GM23338 (cell line): ENCODE results near the gene RRBP1. TPM values are rescaled to one million over a fixed set of nuclear protein-coding genes. Genes with fewer than 3 reads are reported as not detected.

ENCODE experiments used
- ATAC-seq: fragments of 200-7000 bp; cut with Tn5 transposase; 3 replicates; pipeline ENCODE4 v1.9.1; 2020
- DNase-seq: peaks from one replicate; pipeline ENCODE4 v3.0.0-alpha.2; 2015; ENCODE audit warnings: low spot score
- H2AFZ ChIP-seq: fragments of 200-600 bp; sonication (generic); 2 replicates; pipeline ENCODE4 v1.8.0; 2016; ENCODE audit warnings: antibody characterized with exemption, mild to moderate bottlenecking, moderate library complexity
- H3F3A ChIP-seq: fragments of 200-600 bp; sonication (generic); replicated peaks from 2 replicates; pipeline ENCODE4 v1.8.0; 2017; ENCODE audit warnings: antibody characterized with exemption, mixed run types, low read depth
- H3K27ac ChIP-seq: fragments of 200-600 bp; sonication (generic); 2 replicates; pipeline ENCODE4 v1.6.1; 2016; ENCODE audit warnings: low read depth
- H3K27me3 ChIP-seq: fragments of 200-600 bp; sonication (generic); 2 replicates; pipeline ENCODE4 v1.8.0; 2016; ENCODE audit warnings: mild to moderate bottlenecking, mixed run types, moderate library complexity; ENCODE audit not compliant: insufficient read depth
- H3K36me3 ChIP-seq: fragments of 200-600 bp; sonication (generic); 2 replicates; pipeline ENCODE4 v1.8.0; 2016; ENCODE audit warnings: mild to moderate bottlenecking; ENCODE audit not compliant: insufficient read depth
- H3K4me1 ChIP-seq: fragments of 200-600 bp; sonication (generic); 2 replicates; pipeline ENCODE4 v1.8.0; 2016; ENCODE audit warnings: mild to moderate bottlenecking, moderate library complexity; ENCODE audit not compliant: insufficient read depth
- H3K4me2 ChIP-seq: fragments of 200-600 bp; sonication (generic); 2 replicates; pipeline ENCODE4 v1.7.1; 2017; ENCODE audit warnings: mixed run types
- H3K4me3 ChIP-seq: fragments of 200-600 bp; sonication (generic); 2 replicates; pipeline ENCODE4 v1.6.1; 2016; ENCODE audit warnings: mixed run types
- H3K79me2 ChIP-seq: fragments of 200-600 bp; sonication (generic); replicated peaks from 2 replicates; pipeline ENCODE4 v1.8.0; 2017; ENCODE audit warnings: mild to moderate bottlenecking; ENCODE audit not compliant: insufficient read depth
- H3K9me2 ChIP-seq: fragments of 200-600 bp; sonication (generic); 2 replicates; pipeline ENCODE4 v1.8.0; 2017; ENCODE audit not compliant: insufficient read depth
- H4K20me1 ChIP-seq: fragments of 200-600 bp; sonication (generic); replicated peaks from 2 replicates; pipeline ENCODE4 v1.8.0; 2017; ENCODE audit warnings: mild to moderate bottlenecking; ENCODE audit not compliant: insufficient read depth
- H3K27ac Mint-ChIP-seq: 2 replicates; pipeline ENCODE4 v1.8.0; 2020; ENCODE audit warnings: inconsistent platforms, mild to moderate bottlenecking, moderate library complexity, mixed read lengths
- H3K27me3 Mint-ChIP-seq: 3 replicates; pipeline ENCODE4 v1.8.0; 2022; ENCODE audit warnings: low read depth, mild to moderate bottlenecking, moderate library complexity, mixed read lengths, inconsistent platforms; ENCODE audit not compliant: insufficient read depth, poor library complexity
- H3K36me3 Mint-ChIP-seq: 3 replicates; pipeline ENCODE4 v1.8.0; 2021; ENCODE audit warnings: low read depth, mild to moderate bottlenecking, inconsistent platforms, moderate library complexity, mixed read lengths
- H3K4me1 Mint-ChIP-seq: 3 replicates; pipeline ENCODE4 v1.8.0; 2020; ENCODE audit warnings: mild to moderate bottlenecking, inconsistent platforms, mixed read lengths
- H3K4me3 Mint-ChIP-seq: 3 replicates; pipeline ENCODE4 v1.8.0; 2021; ENCODE audit warnings: moderate library complexity, mild to moderate bottlenecking, inconsistent platforms, mixed read lengths
- H3K9me3 Mint-ChIP-seq: 3 replicates; pipeline ENCODE4 v1.8.0; 2020; ENCODE audit warnings: moderate library complexity, mild to moderate bottlenecking, inconsistent platforms, mixed read lengths
- CREB1 ChIP-seq: fragments of 250-450 bp; sonication (Bioruptor Pico); IDR thresholded peaks from 2 replicates; pipeline ENCODE4 v1.5.0; 2020; ENCODE audit warnings: low read depth, mild to moderate bottlenecking, moderate library complexity
- ETS1 ChIP-seq: IDR thresholded peaks from 2 replicates; pipeline ENCODE4 v1.6.1; 2016; ENCODE audit warnings: antibody characterized with exemption
- EZH2 ChIP-seq: fragments of 200-600 bp; sonication (generic); IDR thresholded peaks from one replicate; pipeline ENCODE4 v1.8.0; 2017; ENCODE audit warnings: antibody characterized with exemption, mild to moderate bottlenecking, low read depth; ENCODE audit not compliant: unreplicated experiment
- EZH2phosphoT487 ChIP-seq: fragments of 200-600 bp; sonication (generic); IDR thresholded peaks from one replicate; pipeline ENCODE4 v1.8.1; 2018; ENCODE audit warnings: antibody characterized with exemption; ENCODE audit not compliant: unreplicated experiment
- ZNF462 ChIP-seq: fragments of 250-450 bp; sonication (Bioruptor Pico); IDR thresholded peaks from 2 replicates; pipeline ENCODE4 v1.5.0; 2020; ENCODE audit warnings: mild to moderate bottlenecking, moderate library complexity
- polyA plus RNA-seq: library from polyadenylated mRNA; unstranded; fragments of >200 nt; fragmentation: Nextera tagmentation; extraction: Ambion mirVana; gene quantifications from 2 replicates; pipeline ENCODE4 v1.2.1, GENCODE V29; 2016
- total RNA-seq: library from RNA; depleted of rRNA; stranded (reverse); fragments of >200 nt; shearing (Covaris generic); gene quantifications from 2 replicates; pipeline ENCODE4 v1.2.3, GENCODE V29; 2014
- TF ChIP-seq, protein P1 (sequence below), 2 experiments: fragments of 200-600 bp in 1 of 2; sonication (generic) in 1 of 2; conservative IDR thresholded peaks; 2 replicates each; pipeline versions ENCODE4 v1.5.1 to v1.6.1; 2016 to 2017; ENCODE audit warnings: antibody characterized with exemption in 2 of 2, low read depth in 2 of 2, mild to moderate bottlenecking in 2 of 2, moderate library complexity in 1 of 2

The RRBP1 gene
- total and polyA plus RNA-seq, 2 experiments from 2014 or later = 105 to 113 TPM

- Histone ChIP-seq H3K4me3 (no peak overlapping the region), H3K27ac (no peak overlapping the region), H3K4me2 (no peak overlapping the region), H3K9me2 (no peaks in the 10 kb centered on the region), H2AFZ (no peak overlapping the region), H4K20me1 (peaks cover 75% of the 10 kb centered on the region), H3K79me2 (peaks cover 90% of the 10 kb centered on the region), H3F3A (no peaks in the 10 kb centered on the region), H3K27me3 (no peaks in the 10 kb centered on the region), H3K4me1 (peaks cover 15% of the 10 kb centered on the region), H3K36me3 (0 out of 2 replicates have a peak, but pooled peaks cover 5% of the 10 kb centered on the region)
- Mint-ChIP-seq H3K27ac (no peak overlapping the region), H3K27me3 (peaks cover 6% of the 10 kb centered on the region), H3K36me3 (peaks cover 36% of the 10 kb centered on the region), H3K4me3 (no peak overlapping the region), H3K9me3 (no peaks in the 10 kb centered on the region), H3K4me1 (peaks cover 32% of the 10 kb centered on the region)
- TF ChIP-seq ZNF462 (CRISPR knock-in tag) (no peak), CREB1 (CRISPR knock-in tag) (no peak)
- DNase-seq = no peak
- no peak for ATAC-seq
Observed at GRCh38 chr20:17676942-17677341, 5.1 kb downstream of the RRBP1 start.

GRCh38 chr20:17676378-17676759, 5.7 kb downstream of the RRBP1 start:
- no peak overlapping the region for H2AFZ ChIP-seq
- H3F3A ChIP-seq = no peaks in the 10 kb centered on the region
- no peak for ATAC-seq
- peaks cover 6% of the 10 kb centered on the region for H3K27me3 Mint-ChIP-seq
- H3K4me3 ChIP-seq = no peak overlapping the region
- no peaks in the 10 kb centered on the region for H3K27me3 ChIP-seq
- H3K9me2 ChIP-seq = no peaks in the 10 kb centered on the region
- DNase-seq = no peak
- H3K79me2 ChIP-seq = peaks cover 95% of the 10 kb centered on the region
- H3K9me3 Mint-ChIP-seq = no peaks in the 10 kb centered on the region
- peaks cover 39% of the 10 kb centered on the region for H3K36me3 Mint-ChIP-seq
- H3K4me1 Mint-ChIP-seq = peaks cover 37% of the 10 kb centered on the region
- 0 out of 2 replicates have a peak, but pooled peaks cover 5% of the 10 kb centered on the region for H3K36me3 ChIP-seq
- no peak overlapping the region for H3K4me2 ChIP-seq
- no peak overlapping the region for H3K4me3 Mint-ChIP-seq
- no peak overlapping the region for H3K27ac ChIP-seq
- peaks cover 20% of the 10 kb centered on the region for H3K4me1 ChIP-seq
- H4K20me1 ChIP-seq = peaks cover 75% of the 10 kb centered on the region
- H3K27ac Mint-ChIP-seq = peak overlapping the region; percentile 26; the same call in 1 of the 2 replicates
- TF ChIP-seq EZH2 (no peak), ETS1 (no peak), EZH2phosphoT487 (no peak)
- TF ChIP-seq, protein P1, sequence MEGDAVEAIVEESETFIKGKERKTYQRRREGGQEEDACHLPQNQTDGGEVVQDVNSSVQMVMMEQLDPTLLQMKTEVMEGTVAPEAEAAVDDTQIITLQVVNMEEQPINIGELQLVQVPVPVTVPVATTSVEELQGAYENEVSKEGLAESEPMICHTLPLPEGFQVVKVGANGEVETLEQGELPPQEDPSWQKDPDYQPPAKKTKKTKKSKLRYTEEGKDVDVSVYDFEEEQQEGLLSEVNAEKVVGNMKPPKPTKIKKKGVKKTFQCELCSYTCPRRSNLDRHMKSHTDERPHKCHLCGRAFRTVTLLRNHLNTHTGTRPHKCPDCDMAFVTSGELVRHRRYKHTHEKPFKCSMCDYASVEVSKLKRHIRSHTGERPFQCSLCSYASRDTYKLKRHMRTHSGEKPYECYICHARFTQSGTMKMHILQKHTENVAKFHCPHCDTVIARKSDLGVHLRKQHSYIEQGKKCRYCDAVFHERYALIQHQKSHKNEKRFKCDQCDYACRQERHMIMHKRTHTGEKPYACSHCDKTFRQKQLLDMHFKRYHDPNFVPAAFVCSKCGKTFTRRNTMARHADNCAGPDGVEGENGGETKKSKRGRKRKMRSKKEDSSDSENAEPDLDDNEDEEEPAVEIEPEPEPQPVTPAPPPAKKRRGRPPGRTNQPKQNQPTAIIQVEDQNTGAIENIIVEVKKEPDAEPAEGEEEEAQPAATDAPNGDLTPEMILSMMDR (conservative IDR thresholded peaks at IDR 0.05; ENCODE audit: low read depth in 2 of 2) = no peak
